GM06990 (cell line): Measurements from ENCODE around the gene SDCCAG8.

Experiments used
- DNase-seq: peaks from one replicate; pipeline ENCODE4 v3.0.0-alpha.2; 2011; ENCODE audit not compliant: insufficient read length; ENCODE audit errors: extremely low read depth
- H3K27me3 ChIP-seq: replicated peaks from 2 replicates; pipeline ENCODE4 v1.6.0; 2011; ENCODE audit warnings: low read length; ENCODE audit not compliant: control insufficient read depth, insufficient read depth
- H3K36me3 ChIP-seq: 2 replicates; pipeline ENCODE4 v1.5.1; 2011; ENCODE audit warnings: low read length; ENCODE audit not compliant: control insufficient read depth, insufficient read depth
- H3K4me3 ChIP-seq: replicated peaks from 2 replicates; pipeline ENCODE4 v1.5.1; 2011; ENCODE audit warnings: low read depth, mild to moderate bottlenecking, control low read depth, low read length
- CTCF ChIP-seq: IDR thresholded peaks from 2 replicates; pipeline ENCODE4 v1.5.1; 2011; ENCODE audit warnings: low read length, control low read depth, mild to moderate bottlenecking, inconsistent platforms; ENCODE audit not compliant: insufficient read depth, poor library complexity, severe bottlenecking

The SDCCAG8 gene

GRCh38 chr1:243273506-243273905 lies 17.7 kb downstream of the SDCCAG8 start:
- no peak for DNase-seq
- H3K27me3 ChIP-seq = no peaks in the 10 kb centered on the region
- no peak overlapping the region for H3K4me3 ChIP-seq
- H3K36me3 ChIP-seq = peaks cover 2% of the 10 kb centered on the region
- TF ChIP-seq CTCF = no peak

- H3K27me3 ChIP-seq = no peaks in the 10 kb centered on the region
- no peak for DNase-seq
- no peak overlapping the region for H3K4me3 ChIP-seq
- no peak for TF ChIP-seq CTCF
- peaks cover 2% of the 10 kb centered on the region for H3K36me3 ChIP-seq
Measured at GRCh38 chr1:243273945-243274344, 18.1 kb downstream of the SDCCAG8 start.

- Histone ChIP-seq H3K4me3 (no peak overlapping the region), H3K36me3 (peaks cover 2% of the 10 kb centered on the region), H3K27me3 (no peaks in the 10 kb centered on the region)
- no peak for DNase-seq
- no peak for TF ChIP-seq CTCF
Measured at GRCh38 chr1:243275316-243275715, 19.5 kb downstream of the SDCCAG8 start.

- no peak for TF ChIP-seq CTCF
- H3K27me3 ChIP-seq = no peaks in the 10 kb centered on the region
- no peak for DNase-seq
Measured at GRCh38 chr1:243280571-243281129, 24.8 kb downstream of the SDCCAG8 start.

GRCh38 chr1:243281672-243282071 lies 25.8 kb downstream of the SDCCAG8 start:
- no peak for TF ChIP-seq CTCF
- Histone ChIP-seq H3K4me3 (no peak overlapping the region), H3K27me3 (no peaks in the 10 kb centered on the region), H3K36me3 (no peaks in the 10 kb centered on the region)
- no peak for DNase-seq

More at GRCh38 chr1:243280571-243281129, 24.8 kb downstream of the SDCCAG8 start:
- no peak overlapping the region for H3K4me3 ChIP-seq
- no peaks in the 10 kb centered on the region for H3K36me3 ChIP-seq

GRCh38 chr1:243286409-243287122 lies 30.7 kb downstream of the SDCCAG8 start:
- no peak for DNase-seq
- Histone ChIP-seq H3K36me3 (no peaks in the 10 kb centered on the region), H3K27me3 (no peaks in the 10 kb centered on the region), H3K4me3 (no peak overlapping the region)
- no peak for TF ChIP-seq CTCF
